HG02981 (cell line): Measurements from ENCODE around the gene FAM135A.
"Not testable (repeated sequence)": the region's sequence is repeated elsewhere in the genome, so short reads cannot be mapped to it uniquely, and the experiment has no call there.

ENCODE experiments used
- ATAC-seq: cut with Tn5 transposase; IDR thresholded peaks from one replicate; pipeline ENCODE4 v1.9.1; 2021; ENCODE audit warnings: mild to moderate bottlenecking, moderate library complexity; ENCODE audit not compliant: unreplicated experiment

The FAM135A gene

DNA sequence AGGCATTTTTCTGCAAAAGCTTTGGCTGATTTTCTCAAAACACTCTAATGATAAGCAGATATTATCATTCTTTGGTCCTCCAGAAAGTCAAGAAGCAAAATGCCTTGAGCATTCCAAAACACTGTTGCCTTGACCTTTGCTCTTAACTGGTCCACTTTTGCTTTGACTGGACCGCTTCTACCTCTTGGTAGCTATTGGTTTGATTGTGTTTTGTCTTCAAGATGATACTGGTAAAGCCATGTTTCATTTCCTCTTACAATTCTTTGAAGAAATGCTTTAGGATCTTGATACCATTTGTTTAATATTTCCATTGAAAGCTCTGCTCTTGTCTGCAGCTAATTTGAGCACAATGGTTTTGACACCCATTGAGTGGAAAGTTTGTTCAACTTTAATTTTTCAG lies 117.8 kb downstream of the FAM135A start:
- no peak for ATAC-seq

GRCh38 chr6:70537266-70537665 lies 124.0 kb downstream of the FAM135A start:
- ATAC-seq = no peak

- no peak for ATAC-seq
Observed at GRCh38 chr6:70538376-70538775, 125.1 kb downstream of the FAM135A start.

DNA sequence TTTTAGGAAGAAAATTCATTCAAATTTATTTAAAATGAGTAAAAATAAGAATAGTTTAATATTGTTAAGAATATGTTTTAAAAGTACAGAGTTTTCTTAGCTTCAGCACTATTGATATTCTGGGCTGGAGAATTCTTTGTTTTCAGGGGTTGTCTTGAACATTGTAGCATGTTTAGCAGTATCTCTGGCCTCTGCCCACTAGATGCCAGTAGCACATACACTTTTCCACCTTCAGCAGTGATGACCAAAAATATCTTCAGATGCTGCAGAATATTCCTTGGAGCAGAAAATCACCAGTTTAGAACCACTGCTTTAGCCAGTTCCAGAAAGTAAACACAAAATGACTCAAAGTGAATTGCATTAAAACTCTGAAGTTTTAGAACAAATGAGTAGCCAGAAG lies 134.0 kb downstream of the FAM135A start:
- ATAC-seq = no peak

GRCh38 chr6:70547905-70548304 lies 134.6 kb downstream of the FAM135A start:
- ATAC-seq = no peak

- no peak for ATAC-seq
Observed at GRCh38 chr6:70549327-70549726, 136.0 kb downstream of the FAM135A start.

- no peak for ATAC-seq
Observed at GRCh38 chr6:70551566-70551965, 138.3 kb downstream of the FAM135A start.

GRCh38 chr6:70552286-70552940 lies 139.1 kb downstream of the FAM135A start:
- ATAC-seq = not testable (repeated sequence)

DNA sequence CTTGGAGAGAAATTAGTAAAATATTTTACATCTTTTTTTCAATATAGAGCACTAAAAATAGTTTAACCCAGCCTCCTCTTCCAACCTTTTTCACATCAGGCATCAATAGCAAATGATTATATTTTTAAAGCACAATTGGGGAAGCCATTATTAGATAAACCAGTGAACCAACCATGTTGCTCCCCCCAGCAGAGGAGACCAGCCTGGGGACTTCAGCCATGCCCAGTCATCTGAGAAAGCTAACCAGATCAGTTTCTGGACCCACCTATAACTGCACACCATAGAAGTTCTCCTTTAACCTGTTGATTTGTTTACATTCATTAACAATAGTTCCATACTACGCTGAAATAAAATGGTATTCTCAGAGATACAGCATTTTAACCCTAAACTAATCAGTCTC lies 139.7 kb downstream of the FAM135A start:
- no peak for ATAC-seq

- ATAC-seq = no peak
Observed at GRCh38 chr6:70557998-70558397, 144.7 kb downstream of the FAM135A start.

- not testable (repeated sequence) for ATAC-seq
Observed at GRCh38 chr6:70562401-70562800, 149.1 kb downstream of the FAM135A start.

DNA sequence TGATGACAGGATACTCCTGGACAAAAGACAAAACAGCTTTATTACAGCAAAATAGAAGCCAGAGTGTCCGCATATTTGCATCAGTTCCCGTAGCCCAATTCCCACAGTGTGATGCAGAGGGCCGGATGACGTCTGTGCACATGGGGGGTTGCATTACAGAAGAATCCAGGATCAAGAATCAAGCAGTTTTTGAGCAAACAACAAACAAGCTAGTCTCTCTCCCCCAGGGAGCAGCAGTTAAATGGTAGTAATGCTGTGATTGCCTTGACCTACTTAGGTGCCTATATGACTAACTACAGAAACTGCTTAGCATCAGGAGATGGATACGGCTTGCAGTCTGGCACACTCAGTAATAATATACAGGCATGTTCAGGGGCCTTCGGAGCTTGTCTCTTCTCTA lies 150.2 kb downstream of the FAM135A start:
- no peak for ATAC-seq

DNA sequence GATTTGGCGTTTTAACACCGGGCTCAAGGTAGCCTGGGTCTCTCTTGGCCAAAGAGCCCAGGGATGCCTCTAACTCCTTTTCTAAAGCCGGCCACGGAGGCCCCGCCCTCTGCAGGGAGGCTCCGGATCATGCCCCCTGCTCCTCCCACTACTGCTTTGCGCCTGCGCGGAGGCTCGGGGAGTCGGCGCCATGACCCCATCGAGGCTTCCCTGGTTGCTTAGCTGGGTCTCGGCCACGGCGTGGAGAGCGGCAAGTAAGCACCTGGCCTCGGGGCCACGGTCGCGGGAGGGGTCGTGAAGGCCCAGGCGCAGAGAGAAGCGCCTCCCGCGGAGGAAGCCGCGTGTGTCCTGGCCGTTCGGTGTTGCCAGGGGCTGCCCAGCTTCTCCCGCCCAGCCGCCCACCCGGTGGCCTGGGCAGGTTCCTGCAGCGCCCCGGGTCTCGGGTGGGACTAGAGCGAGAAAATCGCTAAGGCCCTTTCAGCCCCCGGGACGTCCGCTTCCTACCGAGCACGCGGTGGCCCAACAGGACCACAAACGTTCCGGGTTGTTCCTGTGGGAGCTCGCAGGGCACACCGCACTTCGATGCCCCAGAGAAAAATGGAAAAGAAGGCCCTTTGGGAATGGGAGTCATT lies 153.6 kb downstream of the FAM135A start, which contains the start of gene SDHAF4:
Gene SDHAF4 (plus strand): TSS at position 180 of the 632 bp plus-strand sequence. CDS start 11 bp downstream, at position 191.
- ATAC-seq = peak; percentile 99

DNA sequence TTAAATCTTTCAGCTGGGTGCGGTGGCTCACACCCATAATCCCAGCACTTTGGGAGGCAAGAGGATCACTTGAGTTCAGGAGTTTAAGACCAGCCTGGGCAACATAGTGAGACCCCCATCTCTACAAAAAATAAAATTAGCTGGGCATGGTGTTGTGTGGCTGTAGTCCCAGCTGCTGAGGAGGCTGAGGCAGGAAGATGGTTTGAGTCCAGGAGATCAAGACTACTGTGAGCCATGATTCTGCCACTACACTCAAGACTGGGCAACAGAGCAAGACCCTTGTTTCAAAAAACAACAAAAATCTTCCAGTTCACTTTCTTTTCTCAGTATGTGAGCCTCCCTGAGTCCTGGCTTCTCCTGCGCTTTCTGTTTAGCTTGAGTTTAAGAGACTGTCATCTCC lies 161.3 kb downstream of the FAM135A start:
- no peak for ATAC-seq

GRCh38 chr6:70575899-70576495 lies 162.7 kb downstream of the FAM135A start:
- ATAC-seq = no peak

GRCh38 chr6:70586114-70586513 lies 172.8 kb downstream of the FAM135A start:
- ATAC-seq = peak; percentile 89

DNA sequence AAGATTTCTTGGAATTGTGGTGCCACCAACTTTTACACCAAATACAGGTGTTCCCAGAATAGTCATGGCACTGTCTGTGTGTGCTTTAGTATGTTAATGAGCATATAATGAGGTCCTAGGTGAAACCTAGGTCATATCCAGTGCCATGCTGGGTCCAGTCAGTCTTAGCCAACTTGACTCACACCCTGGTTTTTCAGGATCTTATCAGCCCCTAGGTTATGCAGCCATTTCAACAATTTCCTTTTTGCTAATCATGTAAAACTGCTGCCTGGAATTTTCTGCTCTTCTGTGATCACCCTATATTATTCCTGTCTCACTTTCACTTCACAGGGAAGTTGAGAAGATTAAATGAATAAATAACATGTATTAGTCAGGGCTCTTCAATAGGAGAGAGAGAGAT lies 177.1 kb downstream of the FAM135A start:
- ATAC-seq = no peak

DNA sequence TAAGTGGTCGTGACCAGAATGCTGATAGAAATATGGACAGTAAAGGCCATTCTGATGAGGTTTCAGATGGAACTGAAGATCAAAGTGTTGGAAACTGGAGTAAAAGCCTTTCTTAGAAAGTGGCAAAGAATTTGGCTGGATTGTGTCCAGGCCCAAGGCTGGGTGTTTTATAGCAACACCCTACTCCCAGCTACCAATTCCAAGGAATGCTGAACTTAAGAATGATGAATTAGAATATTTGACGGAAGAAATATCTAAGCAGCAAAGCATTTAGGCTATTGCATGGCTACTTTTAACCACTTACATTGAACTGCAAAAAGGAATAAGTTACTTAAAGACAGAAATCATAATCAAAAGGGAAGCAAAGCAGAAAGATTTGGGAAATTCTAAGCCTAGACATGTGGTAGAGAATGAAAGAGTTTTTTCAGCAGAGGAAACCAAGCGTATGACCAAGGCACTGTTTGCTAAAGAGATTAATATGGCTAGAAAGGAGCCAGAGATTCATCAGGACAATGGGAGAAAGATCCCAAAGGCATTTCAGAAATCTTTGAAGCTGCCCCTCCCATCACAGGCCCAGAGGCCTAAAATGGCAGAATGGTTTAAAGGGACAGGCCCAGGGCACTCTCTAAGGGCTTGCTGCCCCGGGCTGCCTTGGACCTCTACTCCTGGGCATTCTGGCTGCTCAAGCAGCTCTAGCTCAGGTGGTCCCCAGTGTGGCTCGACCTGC lies 179.2 kb downstream of the FAM135A start:
- no peak for ATAC-seq

DNA sequence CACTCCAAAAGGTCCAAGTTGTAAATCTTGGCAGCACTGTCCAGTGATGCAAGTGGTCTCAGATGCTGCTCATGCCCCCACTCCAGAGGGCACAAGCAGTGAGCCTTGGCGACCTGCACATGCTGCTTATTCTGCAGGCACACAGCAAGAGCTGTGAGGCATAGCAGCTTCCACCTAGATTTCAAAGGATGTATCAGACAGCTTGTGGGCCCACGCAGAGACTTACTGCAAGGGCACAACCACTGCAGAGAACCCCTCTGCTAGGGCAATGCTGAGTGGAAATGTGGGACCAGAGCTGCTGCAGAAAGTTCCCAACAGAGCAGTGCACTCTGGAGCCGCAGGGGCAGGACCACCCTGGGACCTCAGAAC lies 179.8 kb downstream of the FAM135A start:
- ATAC-seq = no peak

DNA sequence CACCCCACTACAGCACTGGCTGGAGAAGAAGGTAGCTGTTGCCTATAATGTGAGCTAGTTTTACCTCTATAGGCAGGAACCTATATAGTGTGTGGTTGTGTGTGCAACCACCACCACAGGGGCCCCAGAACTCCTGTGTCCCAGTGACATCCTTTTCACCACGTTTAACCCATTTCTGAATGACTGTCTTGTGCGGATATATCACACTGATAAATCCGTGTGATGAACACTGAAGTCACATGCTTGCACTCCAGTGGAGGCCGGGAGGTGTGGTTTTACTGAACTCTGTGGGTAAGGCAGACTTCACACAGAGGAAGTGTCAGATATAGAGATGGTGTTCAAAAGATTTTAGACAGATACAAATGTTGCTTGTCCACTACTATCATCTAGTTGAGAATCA lies 185.9 kb downstream of the FAM135A start:
- no peak for ATAC-seq

GRCh38 chr6:70601014-70601413 lies 187.7 kb downstream of the FAM135A start:
- ATAC-seq = no peak

DNA sequence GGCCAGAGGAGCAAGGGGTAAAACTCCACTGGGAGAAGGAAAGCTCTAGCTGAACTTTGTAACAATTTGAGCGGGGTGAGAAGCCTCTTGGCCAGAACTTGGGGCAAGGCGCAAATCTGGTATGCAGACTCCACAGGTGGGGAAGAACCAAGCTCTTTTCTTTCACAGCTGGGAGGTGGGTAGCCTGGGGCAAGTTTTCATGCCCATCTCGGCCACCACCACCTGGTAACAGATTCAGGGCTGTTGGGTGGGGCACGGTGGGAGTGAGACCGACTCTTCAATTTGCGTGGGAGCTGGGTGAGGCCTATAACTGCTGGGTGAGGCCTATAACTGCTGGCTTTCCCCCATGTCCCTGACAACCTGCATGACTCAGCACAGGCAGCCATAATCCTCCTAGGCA lies 190.9 kb downstream of the FAM135A start:
- ATAC-seq = no peak
